Activated effector memory CD4-positive, alpha-beta T cell treated with anti-CD3 and anti-CD28 coated beads, Interleukin-2, amount 50 U/mL, for 16 hours (primary cell): ENCODE results near the gene HMGCLL1.

ENCODE experiments used
- DNase-seq: peaks from one replicate; pipeline ENCODE4 v3.0.0-alpha.2; 2020

The HMGCLL1 gene

DNA sequence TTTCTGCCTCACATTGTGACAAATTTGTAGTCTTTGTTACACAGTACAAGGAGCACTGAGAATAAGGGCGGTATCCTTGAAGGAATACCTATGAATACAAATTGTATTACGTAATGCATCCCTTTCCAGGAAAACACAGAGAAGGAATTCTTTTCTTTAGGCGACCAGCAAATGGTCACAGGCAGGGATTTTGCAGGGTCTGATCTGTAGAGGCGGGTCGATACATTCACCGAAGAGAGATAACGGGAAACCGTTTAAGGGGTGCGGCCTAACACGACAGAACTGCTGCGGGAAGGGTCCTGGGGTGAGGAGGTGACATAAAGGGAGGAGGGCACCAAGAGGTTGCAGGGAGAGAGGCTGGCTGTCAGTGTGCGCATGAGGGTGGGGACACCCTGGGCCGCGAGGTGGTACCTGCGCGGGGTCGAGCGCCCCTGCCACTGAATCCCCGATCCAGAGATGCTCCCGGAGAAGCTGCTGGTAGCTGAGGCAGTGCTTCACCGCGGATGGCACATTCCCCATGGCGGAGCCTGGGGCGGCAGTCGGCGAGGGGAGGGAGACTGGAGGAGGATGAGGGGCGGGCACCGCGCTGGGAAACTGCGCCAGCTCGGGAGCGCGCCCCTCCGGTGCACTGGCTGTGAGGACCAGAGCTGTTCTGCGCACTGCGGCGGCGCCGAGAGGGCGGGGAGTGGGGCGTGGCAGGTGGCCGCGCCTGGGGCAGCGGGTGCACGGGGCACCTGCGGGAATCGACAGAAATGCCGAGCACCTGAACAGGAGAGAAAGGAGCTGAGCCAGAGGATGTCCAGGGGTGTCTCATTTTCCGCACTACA lies at the start of gene HMGCLL1:
Gene HMGCLL1, minus strand, starts transcription at position 656 of the 827 bp plus-strand sequence. Its CDS starts 137 bp downstream, at position 519.
- no peak for DNase-seq

DNA sequence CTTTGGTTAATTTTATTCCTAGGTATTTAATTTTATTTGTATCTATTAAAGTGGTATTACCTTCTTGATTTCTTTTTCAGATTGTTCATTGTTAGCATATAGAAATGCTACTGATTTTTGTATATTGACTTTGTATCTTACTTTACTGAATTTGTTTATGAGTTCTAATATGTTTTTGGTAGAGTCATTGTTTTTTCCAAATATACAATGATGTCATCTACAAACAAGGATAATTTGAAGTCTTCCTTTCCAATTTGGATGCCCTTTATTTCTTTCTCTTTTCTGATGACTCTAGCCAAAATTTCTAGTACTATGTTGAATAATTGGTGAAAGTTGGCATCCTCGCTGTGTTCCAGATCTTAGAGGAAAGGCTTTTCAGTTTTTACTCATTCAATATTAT lies 43.0 kb upstream of the HMGCLL1 start:
- DNase-seq: no peak

GRCh38 chr6:55621244-55621643 lies 42.3 kb upstream of the HMGCLL1 start:
- DNase-seq: no peak

DNA sequence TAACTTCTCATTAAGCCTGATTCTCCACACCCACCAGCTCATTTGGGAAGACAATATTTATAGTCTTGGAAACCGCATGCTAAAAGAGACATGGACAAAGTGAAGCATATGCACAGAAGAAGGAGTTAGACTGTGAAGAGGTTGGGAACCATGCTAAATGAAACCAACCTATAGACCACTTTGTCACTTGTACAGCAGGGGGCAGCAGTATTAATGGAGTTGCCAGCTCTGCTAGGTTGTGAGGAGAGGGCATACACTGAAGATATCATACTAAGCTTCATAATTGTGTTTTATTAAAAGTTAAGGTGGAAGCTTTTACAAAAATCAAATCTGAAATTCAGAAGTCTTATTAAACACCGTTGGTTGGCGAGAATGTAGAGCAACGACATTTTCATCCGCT lies 38.3 kb upstream of the HMGCLL1 start:
- DNase-seq: no peak

DNA sequence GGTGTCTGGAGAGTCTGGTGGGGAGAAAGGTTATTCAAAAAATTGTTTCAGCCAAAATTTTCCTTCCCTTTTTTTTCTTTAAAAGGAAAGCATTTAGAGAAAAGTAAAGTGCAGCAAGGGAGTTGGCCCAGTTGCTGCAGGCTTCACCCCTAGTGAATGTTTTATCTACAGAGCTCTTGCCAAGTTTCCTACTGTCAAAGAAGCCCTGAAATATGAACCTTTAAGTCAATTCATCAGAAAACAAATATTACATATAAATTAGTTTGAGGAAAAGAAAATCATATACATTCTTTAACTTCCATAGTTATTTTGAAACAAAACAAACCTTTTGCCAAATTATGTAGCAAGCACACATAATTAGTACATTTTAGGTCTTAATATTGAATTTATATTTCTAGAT lies 25.0 kb upstream of the HMGCLL1 start:
- DNase-seq: no peak

GRCh38 chr6:55601120-55601519 lies 22.1 kb upstream of the HMGCLL1 start:
- DNase-seq: no peak

GRCh38 chr6:55594442-55594841 lies 15.4 kb upstream of the HMGCLL1 start:
- DNase-seq: no peak

GRCh38 chr6:55584654-55585354 lies 5.8 kb upstream of the HMGCLL1 start:
- no peak for DNase-seq

GRCh38 chr6:55576811-55577210 lies 2.2 kb downstream of the HMGCLL1 start:
- DNase-seq: no peak

DNA sequence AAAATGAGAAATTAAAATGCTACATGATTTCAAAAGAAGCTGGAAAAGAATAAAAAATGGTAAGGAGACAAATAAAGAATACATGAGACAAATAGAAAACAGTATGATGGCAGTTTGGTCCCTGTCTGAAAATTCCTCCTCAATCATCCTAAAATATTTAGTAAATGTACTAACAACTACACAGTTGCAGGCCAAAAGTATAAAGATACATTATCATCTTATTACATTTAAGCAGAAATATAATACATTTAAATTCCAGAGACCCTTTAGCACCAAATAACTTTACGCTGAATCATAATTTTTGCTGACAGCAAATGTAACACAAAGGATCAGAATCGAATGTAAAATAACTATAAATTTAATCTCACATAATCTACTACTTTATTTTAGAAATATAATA lies 4.4 kb downstream of the HMGCLL1 start:
- DNase-seq: no peak

GRCh38 chr6:55569638-55570037 lies 9.4 kb downstream of the HMGCLL1 start:
- DNase-seq: no peak

DNA sequence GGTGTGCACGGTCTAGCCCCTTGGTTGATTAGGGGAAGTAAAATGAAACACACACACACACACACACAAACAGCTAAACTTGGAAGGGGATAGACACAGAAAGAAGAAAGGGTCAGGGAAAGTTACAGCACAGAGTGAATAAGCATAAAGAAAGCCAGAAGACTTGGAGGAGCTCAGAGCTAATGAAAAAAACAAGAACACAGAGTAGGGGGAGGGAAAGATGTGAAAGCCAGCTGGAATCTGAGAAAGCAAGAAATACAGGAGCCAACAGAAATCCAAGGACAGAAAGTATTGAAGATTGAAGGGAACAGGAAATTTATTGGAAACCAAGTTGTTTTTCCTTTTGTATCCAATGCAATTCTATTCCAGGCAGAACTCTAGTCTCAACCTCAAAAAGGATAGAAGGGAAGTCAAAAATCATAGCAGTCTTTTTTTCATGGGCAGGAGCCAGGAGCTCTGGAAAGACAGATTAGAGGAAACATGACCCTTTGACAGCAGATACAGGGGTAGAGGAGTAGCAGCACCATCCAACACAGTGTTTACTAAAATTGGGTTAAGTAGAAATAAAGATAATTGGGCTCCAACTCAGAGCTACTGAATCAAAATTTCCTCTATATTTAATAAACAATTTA lies 10.1 kb downstream of the HMGCLL1 start:
- DNase-seq: no peak

- no peak for DNase-seq
Measured at GRCh38 chr6:55567558-55567957, 11.4 kb downstream of the HMGCLL1 start.

GRCh38 chr6:55566036-55566710 lies 12.8 kb downstream of the HMGCLL1 start:
- no peak for DNase-seq

DNA sequence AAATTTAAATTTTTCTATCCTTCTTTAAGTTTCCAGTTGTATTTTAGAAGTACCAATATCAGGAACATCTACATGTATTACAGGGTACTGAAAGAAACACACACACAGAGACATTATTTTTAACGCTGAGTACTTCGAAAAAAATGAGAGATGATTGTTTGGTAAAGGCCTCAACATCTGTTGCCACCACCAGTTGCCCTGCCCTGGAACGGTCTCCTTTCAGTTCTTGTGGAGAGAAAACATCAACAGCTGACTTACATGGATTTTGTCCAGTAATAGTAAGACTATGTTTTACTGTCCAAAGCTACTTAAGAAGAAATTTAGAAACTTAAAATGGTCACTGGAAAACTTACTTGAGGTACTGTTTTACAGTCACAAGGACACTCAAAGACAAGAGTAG lies 16.7 kb downstream of the HMGCLL1 start:
- DNase-seq: no peak

DNA sequence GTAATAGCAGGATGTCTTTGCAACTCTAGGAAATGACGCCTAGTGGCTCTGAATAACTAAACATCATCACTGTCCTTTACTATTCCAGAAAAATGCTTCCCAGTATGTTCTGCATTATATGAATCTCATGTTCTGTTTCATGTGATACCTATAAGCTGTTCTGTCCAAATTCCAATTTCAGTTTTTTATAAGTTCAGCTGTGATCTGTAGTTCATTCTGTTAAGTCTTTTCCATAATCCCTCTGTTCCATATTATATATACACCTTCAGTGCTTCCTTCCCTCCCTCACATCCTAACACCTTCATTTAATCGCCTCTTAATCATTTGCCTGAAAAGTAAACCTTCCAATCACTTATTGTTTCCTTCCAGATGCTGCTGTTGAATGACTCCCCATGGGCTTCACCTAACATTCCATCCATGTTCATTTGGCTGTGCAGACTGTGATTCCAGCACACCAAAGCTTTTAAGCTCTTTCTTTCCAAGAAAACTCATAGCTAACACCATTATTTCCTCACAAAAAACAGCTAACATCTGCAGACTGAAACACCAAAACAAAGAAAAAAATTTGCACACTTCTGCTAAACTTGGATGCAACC lies 18.6 kb downstream of the HMGCLL1 start:
- no peak for DNase-seq

DNA sequence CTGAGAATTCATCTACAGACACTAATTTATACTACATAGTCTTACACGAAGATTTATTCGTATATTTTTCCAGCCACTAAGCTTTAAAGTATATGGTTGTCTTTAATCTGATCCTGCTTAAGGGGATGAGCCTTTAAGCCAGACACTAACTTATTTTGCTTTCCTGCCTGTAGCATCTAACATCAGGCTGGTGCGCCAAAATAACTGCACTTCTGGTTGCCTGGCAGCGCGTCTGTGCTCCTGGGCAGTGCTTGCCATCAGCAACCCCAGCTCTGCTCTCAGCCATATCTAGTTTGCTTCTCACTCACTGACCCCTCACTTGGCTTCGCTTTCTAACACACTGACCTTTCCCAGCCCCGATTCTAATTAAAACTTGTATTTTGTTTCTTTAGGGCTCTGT lies 21.8 kb downstream of the HMGCLL1 start:
- no peak for DNase-seq

- no peak for DNase-seq
Measured at GRCh38 chr6:55545791-55546190, 33.2 kb downstream of the HMGCLL1 start.

GRCh38 chr6:55543633-55544309 lies 35.2 kb downstream of the HMGCLL1 start:
- DNase-seq: no peak

GRCh38 chr6:55541024-55541423 lies 38.0 kb downstream of the HMGCLL1 start:
- DNase-seq: no peak

- no peak for DNase-seq
Measured at GRCh38 chr6:55536391-55536956, 42.5 kb downstream of the HMGCLL1 start.

DNA sequence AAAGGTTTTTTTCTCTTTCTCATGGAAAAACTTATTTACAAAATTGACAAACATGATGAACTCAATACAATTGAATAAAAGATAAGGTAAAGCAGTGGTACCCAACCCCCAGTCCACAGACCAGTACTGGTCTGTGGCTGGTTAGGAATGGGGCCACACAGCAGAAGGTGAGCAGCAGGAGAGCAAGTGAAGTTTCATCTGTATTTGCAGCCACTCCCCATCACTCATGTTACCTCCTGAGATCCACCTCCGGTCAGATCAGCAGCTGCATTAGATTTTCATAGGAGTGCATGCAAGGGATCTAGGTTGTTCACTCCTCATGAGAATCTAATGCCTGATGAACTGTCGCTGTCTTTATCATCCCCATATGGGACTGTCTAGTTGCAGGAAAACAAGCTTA lies 47.5 kb downstream of the HMGCLL1 start:
- no peak for DNase-seq
